GM18502 (cell line): Measurements from ENCODE around the gene PLEK.

Experiments
- ATAC-seq: cut with Tn5 transposase; IDR thresholded peaks from one replicate; pipeline ENCODE4 v1.9.1; 2021; ENCODE audit warnings: mild to moderate bottlenecking; ENCODE audit not compliant: unreplicated experiment, poor library complexity

The PLEK gene

DNA sequence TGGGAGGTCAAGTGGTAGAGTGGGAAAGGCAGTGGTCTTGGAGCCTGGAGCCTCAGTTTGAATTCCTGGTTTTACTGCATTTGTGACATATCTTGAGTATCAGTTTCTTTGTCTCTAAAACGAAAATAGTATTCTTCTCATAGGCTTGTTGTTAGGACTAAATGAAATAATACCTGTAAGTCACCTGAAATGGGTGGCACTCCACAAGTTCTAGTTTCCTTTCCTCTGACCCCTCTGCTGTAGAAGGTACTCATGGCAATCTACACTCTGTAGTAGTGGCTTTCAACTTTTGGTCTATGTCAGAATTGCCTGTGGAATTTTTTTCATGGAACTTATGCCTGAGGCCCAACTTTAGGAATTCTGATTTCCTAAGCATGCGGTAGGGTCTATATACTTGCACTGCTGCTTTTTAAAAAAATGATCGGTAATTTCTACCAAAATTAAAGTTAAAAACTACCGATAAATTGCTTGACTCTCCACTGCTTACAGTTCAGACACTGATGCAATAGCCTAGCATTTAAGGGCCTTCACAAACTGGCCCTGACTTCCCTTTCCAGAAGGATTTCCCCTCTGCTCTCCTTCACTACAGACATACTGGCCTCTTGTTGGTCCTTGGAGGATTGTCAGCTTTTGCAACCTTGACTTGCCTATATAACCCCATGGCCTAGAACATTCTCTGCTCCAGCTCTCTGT lies 47.2 kb downstream of the PLEK start:
- peak; percentile 38 for ATAC-seq

DNA sequence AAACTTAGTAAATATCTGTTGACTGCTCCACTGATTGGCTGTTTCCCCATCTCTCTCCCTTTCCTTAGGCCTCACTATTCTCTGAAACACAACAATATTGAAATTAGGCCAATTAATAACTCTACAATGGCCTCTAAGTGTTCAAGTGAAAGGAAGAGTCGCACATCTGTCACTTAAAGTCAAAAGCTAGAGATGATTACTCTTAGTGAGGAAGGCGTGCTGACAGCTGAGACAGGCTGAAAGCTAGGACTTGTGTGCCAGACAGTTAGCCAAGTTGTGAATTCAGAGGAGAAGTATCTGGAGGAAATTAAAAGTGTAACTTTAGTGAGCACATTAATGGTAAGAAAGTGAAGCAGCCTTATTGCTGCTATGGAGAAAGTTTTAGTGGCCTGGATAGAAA lies 48.4 kb downstream of the PLEK start:
- no peak for ATAC-seq

DNA sequence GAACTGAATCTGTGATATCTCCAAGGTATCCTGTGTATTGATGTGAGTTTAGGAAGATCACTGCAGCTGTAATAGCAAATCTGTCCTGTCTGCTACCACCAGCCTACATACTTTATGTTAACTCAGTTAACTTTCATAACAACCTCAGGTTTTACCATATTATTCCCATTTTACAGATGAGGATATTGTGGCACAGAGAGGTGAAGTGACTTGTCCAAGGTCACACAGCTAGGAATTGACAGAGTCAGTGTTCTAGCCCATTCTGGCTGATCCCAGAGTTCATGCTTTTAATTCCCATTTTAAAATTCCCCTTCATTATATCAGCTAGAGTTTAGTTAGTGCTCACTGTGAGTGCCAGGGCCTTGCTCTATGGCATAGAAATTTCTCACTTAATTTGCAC lies 49.4 kb downstream of the PLEK start:
- no peak for ATAC-seq

DNA sequence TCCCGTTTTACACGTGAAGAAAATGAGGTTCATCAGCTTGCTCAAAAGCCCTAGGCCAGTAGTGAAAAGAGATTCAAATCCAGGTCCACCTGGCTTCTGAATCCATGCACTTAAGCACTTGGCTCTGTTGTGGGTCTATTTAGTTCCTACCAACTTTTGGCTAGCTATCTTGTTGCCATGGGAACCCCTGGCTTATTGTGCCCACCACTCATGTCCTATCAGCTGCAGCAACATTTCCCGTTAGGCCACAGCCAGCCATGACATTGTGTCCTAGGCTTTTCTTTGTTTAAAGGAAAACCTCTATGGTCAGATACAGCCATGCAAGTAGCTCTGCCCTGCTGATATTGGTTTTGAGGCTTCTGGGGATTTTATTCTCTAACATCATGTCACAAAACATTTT lies 49.8 kb downstream of the PLEK start:
- ATAC-seq = no peak

DNA sequence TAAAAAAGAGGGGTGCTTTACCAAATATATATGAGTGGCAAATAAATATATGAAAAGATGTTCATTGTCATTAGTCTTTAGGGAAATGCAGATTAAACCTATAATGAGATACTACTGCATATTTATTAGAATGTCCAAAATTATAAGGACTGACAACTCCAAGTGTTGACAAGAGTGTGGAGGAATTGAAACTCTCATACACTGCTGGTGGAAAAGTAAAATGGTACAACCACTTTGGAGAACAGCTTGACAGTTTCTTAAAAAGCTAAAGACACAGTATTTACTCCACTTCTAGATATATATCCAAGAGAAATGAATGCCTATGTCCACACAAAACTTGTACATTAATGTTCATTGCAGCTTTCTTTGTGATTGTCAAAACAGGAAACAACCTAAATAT lies 50.4 kb downstream of the PLEK start:
- no peak for ATAC-seq

DNA sequence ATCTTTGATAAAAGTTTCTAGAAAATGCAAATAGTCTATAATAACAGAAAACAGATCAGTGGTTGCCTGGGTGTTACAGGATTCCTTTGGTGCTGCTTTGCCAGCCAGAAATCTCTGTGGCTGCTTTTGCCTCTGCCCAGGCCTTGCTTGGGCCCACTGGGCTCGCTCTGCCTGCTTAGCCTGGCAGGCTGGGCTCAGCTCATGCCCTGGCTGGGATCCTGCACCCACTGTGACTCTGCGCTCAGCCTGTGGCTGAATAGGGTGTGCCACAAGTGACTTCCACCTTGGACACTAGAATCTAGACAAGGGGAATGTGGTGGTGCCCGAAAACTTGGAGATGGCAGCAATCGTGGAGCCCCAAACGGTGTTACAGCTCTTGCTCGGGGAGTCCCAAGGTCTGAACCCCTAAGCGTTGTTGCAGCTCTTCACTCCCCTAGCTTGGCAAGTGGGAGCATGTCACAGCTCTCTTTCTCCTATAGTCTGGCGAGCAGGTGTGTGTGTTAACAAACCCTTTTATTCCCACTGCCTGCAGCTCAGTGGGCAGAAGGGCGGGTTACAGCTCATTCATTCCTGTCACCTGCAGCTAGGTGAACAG lies 51.1 kb downstream of the PLEK start:
- no peak for ATAC-seq

DNA sequence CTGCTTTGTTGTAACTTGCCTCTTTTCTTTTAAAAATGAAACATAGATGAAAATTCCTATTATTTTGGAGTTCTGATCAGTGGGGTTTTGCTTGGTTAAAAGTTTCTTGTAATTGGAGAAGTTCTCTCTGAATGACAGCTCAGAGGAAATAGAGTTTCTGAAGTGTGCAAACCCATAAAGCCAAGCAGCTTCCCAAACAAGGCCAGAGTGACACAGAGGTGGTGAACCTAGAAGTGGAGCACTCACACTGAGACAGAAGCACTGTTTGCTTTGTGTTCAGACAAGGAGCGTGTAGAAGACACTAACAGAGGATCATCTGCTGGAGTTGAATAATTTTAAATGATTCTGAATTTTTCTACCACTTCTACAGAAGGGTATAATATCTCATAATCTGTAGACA lies 52.8 kb downstream of the PLEK start:
- no peak for ATAC-seq

DNA sequence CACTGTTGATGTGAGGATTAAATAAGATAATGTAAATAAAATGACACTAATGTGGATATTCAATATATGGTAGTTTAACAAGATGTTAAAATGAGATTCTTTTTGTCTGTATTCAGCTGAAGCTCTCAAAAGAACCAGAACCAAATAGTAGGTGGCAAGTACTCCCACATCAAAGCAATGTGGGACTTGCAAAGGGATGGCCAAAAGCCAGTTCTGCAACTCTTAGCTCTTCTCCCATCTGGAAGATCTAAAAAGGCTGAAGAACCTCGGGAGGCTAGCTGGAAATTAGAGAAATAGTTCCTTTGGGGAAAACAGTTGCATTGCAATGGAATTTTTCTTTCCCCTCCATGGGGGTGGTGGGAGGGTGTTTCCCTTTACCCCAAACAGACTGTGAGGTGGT lies 53.3 kb downstream of the PLEK start:
- no peak for ATAC-seq

DNA sequence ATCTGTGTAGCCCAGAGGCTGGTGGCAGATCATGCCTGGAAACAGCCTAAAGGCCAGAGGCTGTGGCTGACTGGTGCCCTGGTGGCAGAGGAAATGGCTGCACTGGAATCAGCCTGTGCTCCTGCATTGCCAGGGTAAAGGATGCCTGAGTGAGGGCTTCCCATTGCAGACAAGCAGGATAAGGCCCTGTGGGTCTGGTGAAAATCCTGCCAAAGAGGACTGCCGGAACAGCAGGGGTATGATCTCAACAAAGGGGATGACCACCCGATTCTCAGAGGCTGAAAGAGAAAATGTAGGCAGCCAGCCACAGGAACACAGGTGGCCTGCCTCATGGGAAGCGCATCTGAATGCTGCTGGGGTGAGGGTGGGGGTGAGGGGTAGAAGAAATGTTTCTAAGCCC lies 53.8 kb downstream of the PLEK start:
- peak; percentile 49 for ATAC-seq

DNA sequence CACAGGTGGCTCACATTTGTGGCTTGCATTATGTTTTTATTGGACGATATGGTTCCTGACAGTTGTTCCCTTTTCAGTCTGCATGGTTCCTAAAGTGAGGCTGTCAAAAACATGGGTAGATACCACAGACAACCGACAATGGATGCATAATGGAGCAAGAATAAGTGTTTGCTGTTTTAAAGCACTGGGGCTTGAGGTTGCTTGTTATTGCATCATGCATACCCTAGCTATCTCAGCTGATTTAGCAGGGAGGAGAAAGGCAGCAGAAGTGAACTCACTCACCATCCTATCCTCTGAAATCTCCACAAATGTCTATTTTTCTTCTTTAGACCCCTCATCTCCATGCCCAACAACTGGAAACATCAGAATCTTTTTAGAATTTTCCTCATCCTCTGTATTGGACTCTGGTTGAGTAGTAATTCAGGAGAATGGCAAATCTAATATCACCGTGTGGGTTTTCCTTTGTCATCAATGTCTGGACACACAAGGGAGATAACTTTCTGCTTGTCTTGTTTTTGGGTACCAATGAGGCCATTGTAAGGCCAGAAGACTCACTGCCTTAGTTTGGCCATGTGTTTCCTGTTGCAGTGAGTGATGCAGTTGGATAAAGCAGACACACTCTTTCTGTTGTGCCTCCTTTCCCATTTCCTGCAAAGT lies 55.3 kb downstream of the PLEK start:
- no peak for ATAC-seq

DNA sequence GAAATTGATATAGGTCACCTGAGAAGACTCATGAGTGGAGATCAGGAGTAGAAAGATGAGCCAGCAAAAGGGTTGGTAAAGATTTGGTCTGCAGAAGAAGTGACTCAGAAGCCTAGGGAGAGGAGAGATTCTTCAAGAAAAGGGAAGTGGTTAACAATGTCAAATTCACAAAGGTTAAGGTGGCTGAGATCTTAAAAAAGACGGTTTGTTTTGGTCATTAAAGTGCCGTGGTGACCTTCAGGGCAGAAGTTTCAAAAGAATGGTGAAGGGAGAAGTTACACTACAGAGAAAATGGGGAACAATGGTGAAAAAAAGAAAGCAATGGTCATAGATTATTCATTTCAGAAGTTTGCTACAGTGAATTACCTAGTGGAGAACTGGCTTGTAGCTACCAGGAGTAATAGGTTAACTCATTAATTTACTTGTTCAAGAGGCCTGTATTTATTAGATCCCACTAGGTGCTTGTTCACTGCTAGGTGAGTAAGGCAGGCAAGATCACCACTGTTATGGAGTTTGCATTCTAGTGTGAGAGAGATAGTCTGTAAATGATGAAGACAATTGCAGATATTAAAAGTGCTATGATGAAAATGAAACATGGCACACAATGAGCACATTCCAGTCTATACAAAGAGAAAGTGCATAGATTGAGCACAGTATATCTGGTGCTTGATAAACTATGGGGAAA lies 59.0 kb downstream of the PLEK start:
- ATAC-seq = peak; percentile 84

DNA sequence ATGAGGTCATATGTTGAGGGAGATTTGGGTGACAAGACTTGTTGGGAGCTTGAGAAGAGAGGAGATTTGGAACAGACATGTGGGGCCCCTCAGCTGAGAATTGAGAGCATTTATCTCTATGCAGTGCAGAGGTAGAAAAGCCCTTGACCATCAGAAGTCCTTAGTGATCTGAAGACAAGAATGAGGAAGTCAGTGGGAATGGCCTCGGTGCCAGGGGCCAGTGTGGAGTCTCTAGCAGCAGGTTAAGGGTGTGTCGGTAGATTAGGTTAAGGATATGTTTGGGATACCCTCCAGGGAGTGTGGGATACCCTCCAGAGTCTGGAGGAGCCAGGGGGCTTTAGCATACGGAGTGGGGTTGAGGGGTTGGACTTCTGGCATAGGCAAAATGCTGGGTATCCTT lies 60.4 kb downstream of the PLEK start:
- ATAC-seq = no peak

DNA sequence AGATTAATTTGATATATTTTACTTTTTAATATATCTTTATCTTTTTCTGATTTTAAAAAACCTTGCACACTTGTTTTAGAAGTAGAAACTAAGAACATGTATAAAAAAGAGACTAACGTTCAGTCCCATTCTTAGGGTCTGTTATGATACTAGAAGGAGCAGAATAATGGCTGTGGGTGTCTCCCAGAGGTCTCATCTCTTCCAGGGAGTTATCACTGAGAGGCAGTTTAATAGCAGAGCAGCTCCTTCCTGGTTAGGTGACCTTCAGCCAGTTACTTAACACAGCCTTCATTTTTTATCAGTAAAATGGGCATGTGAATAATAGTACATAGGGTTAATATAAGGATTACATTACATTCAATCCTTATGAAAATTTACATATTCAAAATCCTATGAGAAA lies 61.4 kb downstream of the PLEK start:
- no peak for ATAC-seq

DNA sequence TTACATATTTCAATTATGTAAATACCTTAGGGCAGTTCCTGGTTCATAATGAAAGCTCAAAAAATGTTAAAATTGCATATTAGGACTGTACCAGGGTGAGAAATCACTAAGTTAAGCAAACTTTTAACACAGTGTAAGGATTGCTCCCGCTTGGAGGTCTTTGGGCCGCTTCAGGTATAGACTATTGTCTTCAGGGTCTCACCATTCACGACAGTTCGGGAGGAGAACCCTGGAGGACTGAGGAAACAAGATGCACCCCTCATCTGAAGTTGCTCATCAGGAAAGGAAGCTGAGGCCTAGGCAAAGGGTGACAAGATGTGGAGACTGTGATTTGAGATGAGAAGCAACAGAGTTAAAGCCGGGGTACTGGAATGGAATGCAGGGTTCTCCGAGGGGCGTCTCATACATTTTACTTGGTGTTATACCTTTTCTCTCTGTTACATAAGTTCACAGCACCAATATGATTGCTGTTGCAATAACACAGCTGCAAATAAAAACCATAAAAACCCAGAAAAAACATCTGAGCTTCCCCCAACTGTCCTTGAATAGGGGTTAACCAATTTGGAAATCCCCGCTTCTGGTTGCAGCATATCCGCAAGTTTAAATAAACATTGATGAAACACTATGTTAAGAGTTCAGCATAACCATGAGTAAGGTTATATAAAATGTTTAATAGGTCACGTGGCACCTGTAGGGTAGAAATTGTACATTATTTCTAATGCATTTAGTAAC lies 61.9 kb downstream of the PLEK start:
- ATAC-seq = peak; percentile 33

DNA sequence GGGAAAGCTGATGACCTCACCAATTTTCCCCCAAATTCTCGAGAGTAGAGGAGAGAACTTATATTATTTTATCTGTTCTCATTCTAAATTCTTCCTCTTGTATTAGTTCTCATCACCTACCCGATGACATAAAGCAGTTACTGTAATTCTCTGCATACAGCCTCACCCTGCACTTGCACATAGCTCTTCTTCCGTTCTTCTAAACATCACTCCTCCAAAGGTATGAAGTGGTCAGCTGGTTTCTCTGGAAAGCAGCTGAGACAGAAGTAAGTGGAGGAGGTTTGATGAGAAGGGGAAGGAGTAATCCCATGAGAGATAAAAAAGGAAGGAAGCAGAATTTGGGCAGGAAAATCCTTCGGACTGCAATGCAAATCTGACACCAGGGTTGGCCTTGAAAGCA lies 63.0 kb downstream of the PLEK start:
- no peak for ATAC-seq

DNA sequence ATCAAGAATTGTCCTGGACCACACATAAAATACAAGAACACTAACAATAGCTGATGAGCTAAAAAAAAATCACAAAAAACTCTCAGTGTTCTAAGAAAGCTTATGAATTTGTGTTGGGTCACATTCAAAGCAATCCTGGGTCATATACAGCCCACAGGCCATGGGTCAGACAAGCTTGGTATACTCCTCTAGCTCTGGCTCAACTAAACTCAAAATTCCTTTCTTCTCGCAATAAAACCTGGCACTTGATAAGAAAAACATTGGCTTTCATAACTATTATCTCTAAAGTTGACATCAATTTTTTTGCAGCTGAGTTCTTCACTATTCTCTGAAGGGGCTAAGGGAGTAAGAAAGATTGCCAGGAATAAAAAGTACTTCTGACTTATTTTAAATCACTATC lies 63.7 kb downstream of the PLEK start:
- ATAC-seq = no peak

DNA sequence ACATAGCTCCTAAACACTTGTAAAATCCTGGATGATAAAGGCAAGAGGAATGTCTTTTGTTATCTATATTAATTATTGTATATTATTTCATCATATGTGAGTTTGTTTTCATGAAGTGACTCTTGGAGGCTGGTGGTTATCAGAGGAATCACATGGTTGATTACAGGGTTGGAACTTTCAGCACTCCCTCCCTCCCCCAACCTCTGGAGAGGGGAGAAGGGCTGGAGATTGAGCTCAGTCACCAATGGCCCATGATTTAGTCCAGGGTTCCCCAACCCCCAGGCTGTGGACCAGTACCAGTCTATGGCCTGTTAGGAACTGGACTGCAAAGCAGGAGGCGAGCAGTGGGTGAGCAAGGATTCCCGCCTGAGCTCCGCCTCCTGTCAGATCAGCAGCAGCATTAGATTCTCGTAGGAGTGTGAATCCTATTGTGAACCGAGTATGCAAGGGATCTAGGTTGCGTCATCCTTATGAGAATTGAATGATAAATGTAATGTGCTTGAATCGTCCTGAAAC lies 64.3 kb downstream of the PLEK start:
- no peak for ATAC-seq

DNA sequence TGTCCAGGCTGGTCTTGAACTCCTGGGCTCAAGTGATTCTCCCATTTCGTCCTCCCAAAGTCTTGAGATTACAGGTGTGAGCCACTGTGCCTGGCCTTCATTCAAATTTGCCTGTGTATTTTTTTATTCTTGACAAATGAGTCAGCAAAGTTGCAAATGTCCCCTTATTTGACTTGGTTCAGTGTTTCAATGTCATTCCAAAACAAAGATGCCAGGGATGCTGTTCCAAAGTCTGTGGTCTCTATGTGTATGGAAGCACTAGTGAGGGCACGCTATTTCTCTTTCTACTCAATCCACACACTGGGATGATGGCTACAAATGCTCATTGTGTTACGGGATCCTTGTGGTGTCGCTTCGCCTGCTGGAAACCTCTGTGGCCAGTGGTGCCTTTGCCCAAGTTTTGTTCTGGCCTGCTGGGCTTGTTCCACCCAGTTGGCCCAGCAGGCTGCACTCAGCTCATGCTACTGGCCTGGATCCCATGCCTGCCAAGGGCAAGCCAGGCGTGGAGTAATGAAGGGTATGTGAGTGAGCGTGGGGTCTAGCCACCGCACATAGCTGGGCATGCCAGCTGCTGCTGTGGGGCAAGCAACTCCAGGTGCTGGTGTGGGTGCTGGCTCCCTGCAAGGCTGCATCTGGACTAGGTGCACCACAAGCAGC lies 66.4 kb downstream of the PLEK start:
- ATAC-seq = no peak

DNA sequence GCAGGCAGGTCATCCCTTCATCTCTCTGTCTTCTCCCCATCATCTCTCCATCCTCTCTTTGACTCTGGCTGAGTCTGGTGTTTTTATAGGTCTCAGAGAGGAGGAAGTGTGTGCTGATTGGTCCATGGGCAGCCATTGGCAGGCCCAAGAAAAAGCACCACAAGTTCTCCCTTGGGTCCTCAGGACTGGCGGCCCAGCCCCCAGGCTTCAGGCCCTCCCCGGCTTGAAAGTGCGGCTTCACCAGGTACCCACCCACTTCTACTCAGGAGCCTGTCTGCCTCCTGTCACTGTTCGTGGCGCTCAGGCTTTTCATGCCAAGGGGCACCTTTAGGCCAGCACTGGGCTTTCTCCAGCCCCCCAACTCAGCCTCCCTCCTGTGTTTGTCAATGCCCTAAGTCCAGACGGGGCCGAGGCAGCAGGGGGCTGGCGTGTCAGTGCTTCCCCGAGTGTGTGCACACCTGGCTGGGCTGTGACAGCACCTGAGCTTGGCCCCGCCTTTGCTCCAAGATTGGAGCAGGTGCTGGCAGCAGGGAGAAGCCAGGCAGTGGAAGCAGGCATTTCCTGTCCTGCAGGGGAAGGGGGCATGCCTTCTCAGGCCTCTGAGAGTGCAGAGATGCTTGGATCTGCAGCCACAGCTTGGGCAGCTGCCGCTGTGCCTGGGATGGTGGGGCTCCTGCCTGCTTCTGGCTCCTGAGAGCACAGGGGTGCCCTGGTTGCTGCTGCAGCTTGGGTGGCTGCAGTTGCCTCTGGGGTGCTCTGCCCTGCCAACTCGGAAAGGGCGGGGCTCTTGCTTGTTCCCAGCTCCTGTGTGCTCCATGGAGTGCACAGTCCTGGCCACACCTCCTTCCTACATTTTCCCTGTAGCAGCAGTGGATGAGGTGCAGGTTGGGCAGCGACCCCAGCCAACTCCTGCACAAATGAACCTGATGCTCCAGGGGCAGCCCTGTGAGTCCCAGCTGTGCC lies 67.9 kb downstream of the PLEK start:
- no peak for ATAC-seq
